NCI-H2029 (cell line): Measurements from ENCODE around the gene LILRB3.
"Not testable (repeated sequence)": the region's sequence is repeated elsewhere in the genome, so short reads cannot be mapped to it uniquely, and the experiment has no call there.

Experiments
- DNase-seq: peaks from one replicate; lab custom pipeline; 2025; lab: John Stamatoyannopoulos, UW

Gene LILRB3

DNA sequence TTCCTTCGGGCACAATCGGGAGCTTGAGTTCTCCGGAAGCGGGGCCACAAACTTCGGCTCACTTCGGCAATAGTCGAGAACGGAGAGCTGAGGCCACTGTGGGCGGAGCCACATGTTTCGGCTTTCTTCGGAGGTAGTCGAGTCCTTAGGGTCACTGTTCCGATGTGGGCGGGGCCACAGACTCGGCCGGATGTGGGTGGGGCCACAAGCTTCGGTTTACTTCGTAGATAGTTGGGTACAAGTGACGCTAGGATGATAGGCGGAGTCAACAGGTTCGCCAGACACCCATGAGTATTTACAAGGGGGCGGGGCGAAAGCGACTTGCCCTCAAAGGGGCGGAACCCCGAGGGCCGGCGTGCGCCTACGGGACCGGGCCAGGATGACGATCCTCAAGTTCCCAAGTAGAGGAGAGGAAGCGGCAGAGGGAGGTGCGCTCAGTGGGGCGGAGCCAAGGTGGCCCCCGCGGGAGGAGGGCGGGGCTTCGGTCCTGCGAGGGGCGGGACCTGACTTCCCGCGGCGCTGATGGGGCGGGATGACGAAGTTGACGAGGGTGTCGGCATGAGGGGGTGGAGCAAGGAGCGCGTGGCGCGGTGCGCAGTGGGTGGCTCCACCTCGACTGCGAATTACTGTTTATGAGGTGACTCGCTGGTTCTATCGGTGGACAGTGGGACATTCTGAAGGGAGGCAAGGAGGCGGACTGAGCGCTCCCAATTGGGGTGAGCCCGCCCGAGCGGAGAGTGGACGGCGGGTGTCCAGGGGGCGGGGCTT, 32.9 kb downstream of the LILRB3 start:
- DNase-seq = peak; percentile 100

- DNase-seq = no peak
Measured at GRCh38 chr19:54189145-54189734, 33.6 kb downstream of the LILRB3 start, which contains the start of gene MBOAT7. Gene MBOAT7, minus strand, starts transcription at chr19:54189580. Its CDS starts 1,072 bp downstream, at chr19:54188508.

GRCh38 chr19:54188215-54188871, 34.5 kb downstream of the LILRB3 start:
- DNase-seq = no peak

DNA sequence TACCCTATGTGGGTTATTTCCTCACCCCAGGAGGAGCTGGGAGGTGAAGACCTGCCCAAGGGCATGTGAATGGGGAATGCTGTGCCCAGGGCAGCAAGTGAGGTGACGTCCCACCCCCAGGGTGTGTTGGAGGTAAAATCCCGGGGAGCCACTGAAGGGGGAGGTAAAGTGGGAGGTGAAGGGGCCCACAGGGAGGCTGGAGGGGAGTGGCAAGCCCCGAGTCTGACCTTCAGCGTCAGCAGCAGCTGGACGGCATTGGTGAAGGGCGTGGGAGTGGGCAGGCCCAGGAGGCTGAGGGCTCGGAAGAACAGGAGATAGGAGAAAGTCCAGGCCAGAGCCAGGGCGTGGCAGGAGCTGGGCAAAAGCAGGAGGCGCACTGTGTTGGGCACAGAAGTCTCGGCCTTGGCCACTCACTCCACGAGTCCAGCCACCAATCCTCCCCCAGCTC, 35.8 kb downstream of the LILRB3 start:
- no peak for DNase-seq

DNA sequence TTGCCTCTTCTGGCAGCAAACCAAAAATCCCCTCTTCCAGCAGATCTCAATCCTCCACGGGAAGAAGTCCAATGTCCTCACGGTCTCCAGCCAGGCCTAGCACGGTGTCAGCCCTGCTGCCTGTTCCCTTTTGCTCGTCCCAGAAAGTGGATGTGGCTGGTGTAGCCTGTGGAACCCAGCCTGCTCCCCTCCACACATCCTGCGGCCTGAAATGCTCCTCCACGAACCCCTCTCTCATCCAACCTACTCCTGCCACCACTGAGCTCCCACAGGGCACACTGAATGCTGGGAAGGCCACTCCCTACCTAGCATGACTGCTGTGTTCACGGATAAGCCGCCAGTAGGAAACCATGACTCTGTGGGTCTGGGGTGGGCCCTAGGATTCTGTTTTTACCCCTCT, 36.5 kb downstream of the LILRB3 start:
- DNase-seq = no peak

- no peak for DNase-seq
Measured at GRCh38 chr19:54183431-54183830, 39.4 kb downstream of the LILRB3 start.

- DNase-seq = not testable (repeated sequence)
Measured at GRCh38 chr19:54181894-54182293, 40.9 kb downstream of the LILRB3 start.

DNA sequence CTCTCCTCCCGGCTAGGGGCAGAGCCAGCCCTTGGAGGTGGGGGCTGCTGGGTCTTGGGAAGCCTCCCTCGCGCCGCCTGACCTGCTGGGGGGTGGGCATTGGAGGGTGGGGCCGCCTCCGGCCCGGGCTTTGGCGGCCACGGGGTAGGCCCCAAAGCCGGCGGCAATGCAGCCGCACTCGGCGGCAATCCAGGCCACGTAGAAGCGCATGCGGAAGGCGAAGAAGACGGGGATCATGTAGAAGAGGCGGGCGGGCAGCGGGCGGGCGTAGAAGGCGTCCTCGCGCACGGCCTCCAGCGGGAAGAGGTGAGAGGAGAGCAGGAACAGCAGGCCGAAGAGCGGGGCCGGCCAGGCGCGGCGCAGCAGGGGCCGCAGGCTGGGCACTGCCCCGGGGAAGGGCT, 42.1 kb downstream of the LILRB3 start:
- DNase-seq = no peak

DNA sequence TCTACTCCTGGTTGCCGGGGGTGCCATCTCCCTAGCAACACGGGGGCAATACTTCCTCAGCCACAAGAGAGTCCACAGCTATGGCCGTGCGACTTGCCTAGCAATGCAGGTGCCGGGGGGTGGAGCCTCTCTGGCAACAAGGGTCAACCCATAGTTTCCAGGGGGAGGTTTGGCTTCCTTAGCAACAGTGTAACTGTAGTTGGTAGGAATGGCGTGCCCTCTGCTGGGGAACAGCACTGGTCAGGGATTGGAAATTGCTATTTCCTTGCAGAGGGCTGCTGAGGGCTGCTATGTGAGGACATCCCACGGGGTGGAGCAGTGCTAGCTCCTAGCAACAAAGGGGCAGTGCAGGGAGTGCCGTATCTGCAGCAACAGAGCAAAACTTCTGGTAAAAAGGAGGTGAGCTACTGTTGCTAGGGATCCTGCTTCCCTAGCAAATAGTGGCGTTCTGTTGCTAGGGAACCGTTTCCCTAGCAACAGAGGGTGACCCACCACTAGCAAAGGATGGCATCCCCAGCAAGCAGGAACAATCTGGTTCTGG, 42.8 kb downstream of the LILRB3 start:
- peak; percentile 9 for DNase-seq

DNA sequence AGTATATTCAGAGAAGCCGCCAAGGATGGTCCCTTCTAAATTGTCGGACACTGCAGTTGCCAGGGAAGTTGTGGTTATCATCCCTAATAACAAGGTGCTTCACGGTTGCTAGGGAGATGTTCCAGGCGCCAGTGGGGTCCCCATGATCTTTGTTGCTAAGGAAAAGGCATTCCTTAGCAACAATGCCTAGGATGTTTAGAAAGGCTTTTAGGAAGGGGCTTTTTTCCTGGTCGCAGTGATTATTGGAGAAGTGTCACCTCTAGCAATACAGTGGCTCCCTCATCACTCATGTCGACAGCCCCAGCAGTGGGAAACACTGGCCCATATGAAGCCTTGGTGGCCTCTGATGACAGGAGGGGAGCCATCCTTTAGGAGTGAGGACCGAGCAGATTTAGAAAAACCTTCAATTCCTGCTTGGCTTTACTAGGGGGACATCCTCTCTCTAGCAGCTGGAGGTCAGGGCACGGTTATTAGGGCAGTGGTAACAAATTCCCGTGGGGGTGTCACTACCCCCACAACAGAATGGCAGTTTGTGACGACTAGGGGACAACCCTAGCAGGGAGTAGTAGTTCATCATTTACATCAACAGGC, 43.5 kb downstream of the LILRB3 start:
- no peak for DNase-seq

DNA sequence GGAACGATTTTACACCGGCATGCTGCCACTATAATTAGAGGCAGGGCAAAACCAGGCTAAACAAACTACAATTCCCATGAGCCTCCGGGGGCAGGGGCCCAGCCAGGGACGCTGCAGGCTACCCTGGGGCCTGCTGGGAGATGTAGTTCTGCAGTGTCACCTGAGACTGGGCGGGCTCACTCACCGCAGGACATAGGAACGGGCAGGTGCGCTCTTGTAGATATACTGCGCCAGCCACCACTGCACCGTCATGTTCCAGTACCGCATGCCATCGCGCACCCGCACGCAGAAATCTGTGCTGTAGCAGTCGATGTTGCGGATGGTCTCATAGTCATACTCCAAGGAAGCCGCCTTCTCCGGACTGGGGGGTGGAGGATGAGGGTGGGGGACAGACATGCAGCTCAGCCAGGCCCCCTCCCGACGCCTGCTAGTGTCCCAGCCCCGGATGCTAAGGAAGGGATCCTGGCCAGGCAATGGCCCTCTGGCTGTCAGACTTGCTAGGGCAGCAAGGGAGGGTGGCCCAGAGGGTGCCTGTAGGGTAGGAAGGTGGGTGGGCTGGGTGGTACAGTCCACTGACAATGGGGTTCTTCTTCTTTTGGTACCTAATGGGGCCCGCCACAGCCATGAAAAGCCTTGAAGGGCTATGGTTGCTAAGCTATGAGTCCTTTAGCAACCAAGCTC, 44.1 kb downstream of the LILRB3 start:
- peak; percentile 59 for DNase-seq

DNA sequence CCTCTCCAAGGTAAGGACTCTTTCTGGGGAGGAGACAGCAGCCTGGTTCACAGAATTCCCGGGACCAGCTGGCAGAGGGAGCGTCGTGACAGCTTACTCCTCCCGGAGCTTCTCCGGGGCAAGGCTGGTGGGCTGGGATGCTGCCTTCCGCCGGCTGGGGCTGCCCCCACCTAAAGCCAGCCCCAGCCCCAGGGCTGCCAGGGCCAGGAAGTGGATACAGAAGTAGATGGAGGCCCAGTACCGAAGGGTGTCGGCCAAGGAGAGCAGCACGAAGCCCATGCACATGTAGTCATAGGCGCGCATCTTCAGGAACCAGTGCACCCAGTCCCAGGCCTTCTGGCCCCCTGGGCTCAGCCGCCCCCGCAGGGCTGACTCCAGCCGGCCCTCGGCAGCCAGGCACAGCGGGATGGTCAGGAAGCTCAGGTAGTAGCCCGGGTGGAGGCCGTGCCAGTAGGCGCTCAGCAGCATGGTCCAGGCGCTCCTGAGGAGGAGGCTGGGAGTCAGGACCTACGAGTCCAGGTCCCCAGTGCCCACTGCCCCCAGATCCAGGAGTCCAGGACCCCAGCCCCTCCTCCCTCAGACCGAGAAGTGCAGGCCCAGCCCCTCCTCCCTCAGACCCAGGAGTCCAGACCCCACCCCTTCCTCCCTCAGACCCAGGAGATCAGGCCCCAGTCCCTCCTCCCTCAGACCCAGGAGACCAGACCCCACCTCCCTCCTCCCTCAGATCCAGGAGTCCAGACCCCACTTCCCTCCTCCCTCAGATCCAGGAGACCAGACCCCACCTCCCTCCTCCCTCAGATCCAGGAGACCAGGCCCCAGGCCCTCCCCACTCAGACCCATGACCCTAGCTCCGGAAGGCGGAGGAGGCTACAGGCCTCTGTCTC, 48.6 kb downstream of the LILRB3 start:
- DNase-seq = no peak

- no peak for DNase-seq
Measured at GRCh38 chr19:54173359-54173699, 49.5 kb downstream of the LILRB3 start.

GRCh38 chr19:54172471-54173358, 50.1 kb downstream of the LILRB3 start, which contains the start of gene TMC4:
Gene TMC4, minus strand, starts transcription at chr19:54173160. Its CDS starts 43 bp downstream, at chr19:54173117.
- peak; percentile 88 for DNase-seq

GRCh38 chr19:54171736-54172431, 50.9 kb downstream of the LILRB3 start:
- not testable (repeated sequence) for DNase-seq

DNA sequence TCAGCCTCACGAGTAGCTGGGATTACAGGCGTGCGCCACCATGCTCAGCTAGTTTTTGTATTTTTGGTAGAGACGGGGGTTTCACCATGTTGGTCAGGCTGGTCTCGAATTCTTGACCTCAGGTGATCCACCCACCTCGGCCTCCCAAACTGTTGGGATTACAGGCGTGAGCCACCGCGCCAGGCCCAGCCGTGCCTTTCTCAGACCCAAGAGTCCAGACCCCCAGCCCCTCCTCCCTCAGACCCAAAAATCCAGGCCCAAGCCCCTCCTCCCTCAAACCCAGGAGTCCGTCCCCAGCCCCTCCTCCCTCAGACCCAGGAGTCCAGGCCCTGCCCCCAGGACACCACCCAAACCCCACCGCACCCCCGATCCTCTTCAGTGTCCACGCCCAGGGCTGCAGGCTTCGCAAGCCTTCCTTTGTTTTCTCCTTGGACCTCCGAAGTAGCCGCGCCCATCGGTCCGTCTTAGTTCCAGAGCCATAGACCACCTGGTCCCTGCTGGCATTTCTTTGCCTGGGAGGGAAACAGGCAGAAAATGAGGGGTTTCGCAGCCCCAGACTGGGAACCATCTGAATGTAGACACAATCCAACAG, 53.6 kb downstream of the LILRB3 start:
- DNase-seq = no peak

DNA sequence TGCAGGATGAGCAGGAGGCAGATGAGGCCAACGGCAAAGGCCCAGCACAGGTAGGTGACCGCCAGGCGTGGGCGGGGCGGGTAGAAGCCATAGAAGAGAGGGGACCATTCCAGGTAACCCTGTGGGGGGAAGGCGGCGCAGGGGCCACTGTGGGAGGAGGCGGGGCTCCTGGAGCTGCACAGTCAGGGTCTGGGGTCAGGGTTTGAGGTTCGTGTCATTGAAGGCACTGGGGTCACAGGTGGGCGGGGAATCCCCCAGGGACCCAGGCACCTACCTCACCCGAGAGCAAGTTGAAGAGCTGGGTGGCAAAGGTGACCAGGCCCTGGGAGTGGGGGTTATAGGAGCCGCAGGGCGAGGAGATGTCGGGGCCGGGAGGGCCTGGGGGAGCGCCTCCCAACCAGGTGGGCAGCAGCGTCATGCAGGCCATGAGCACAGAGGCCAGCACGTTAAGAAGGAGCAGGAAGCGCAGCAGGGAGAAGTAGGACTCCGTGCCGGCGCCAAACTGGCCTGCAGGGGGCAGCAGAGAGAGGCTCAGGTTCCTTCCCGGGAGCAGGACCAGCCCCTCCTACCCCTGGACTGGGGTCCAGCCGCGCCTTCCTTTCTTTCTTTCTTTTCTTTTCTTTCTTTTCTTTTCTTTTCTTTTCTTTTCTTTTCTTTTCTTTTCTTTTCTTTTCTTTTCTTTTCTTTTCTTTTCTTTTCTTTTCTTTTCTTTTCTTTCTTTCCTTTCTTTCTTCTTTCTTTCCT, 54.5 kb downstream of the LILRB3 start:
- DNase-seq = peak; percentile 80
